K562 (cell line): ENCODE data around the gene IRF2BP2.

Experiments
- CBX8 ChIP-seq: fragments of 200-600 bp; sonication (generic); IDR thresholded peaks from 2 replicates; pipeline ENCODE4 v1.6.1; 2012; ENCODE audit warnings: borderline replicate concordance, mixed run types, low read depth, mild to moderate bottlenecking, moderate library complexity, mixed read lengths, low read length, control low read depth, inconsistent platforms; ENCODE audit not compliant: poor library complexity, severe bottlenecking; ENCODE audit errors: extremely low read depth
- CTCF ChIP-seq, 3 experiments: IDR thresholded peaks in 2 of 3; conservative IDR thresholded peaks in 1 of 3; 2 replicates each; pipeline ENCODE4 v1.5.1; 2011 to 2012; ENCODE audit warnings: low read length in 3 of 3, mild to moderate bottlenecking in 3 of 3, control low read depth in 2 of 3, improper control_type of control experiment in 1 of 3, inconsistent platforms in 1 of 3, low read depth in 1 of 3, mixed read lengths in 1 of 3, moderate library complexity in 1 of 3; ENCODE audit not compliant: insufficient read depth in 2 of 3
- HOXB6 ChIP-seq: fragments of 250-450 bp; sonication (Bioruptor Pico); IDR thresholded peaks from 2 replicates; pipeline ENCODE4 v1.5.1; 2022; ENCODE audit warnings: mild to moderate bottlenecking, borderline replicate concordance
- PKNOX1 ChIP-seq: fragments of 450-650 bp; IDR thresholded peaks from 2 replicates; pipeline ENCODE4 v1.6.1; 2016
- RCOR1 ChIP-seq, 2 experiments: IDR thresholded peaks; 2 replicates each; pipeline ENCODE4 v1.6.1; 2012; ENCODE audit warnings: low read depth in 2 of 2, low read length in 2 of 2, borderline replicate concordance in 1 of 2, improper control_type of control experiment in 1 of 2
- SMC3 ChIP-seq: conservative IDR thresholded peaks from 2 replicates; pipeline ENCODE4 v1.6.1; 2011; ENCODE audit warnings: low read depth, low read length, improper control_type of control experiment; ENCODE audit not compliant: insufficient read depth
- SRF ChIP-seq, 2 experiments: fragments of 250-450, 450-650 bp in 1 of 2; sonication (Bioruptor Pico) in 1 of 2; sonication (generic) in 1 of 2; formaldehyde crosslinking; IDR thresholded peaks; 2 replicates each; pipeline versions ENCODE4 v1.5.0 to v1.5.1; 2020 to 2022; ENCODE audit warnings: mild to moderate bottlenecking in 1 of 2, missing genetic modification reagents in 1 of 2
- ZBTB11 ChIP-seq, 3 experiments: fragments of 200-800 bp in 1 of 3; fragments of 250-450 bp in 1 of 3; fragments of 450-650 bp in 1 of 3; sonication (Bioruptor Pico) in 1 of 3; sonication (Bioruptor generic) in 1 of 3; formaldehyde crosslinking in 1 of 3; IDR thresholded peaks; 2 replicates each; pipeline versions ENCODE4 v1.6.1 to v1.8.0; 2016 to 2022; ENCODE audit warnings: mild to moderate bottlenecking in 2 of 3, missing genetic modification characterization in 2 of 3, missing compliant biosample characterization in 1 of 3, moderate library complexity in 1 of 3
- ZNF12 ChIP-seq: sonication (generic); formaldehyde crosslinking; IDR thresholded peaks from 2 replicates; pipeline ENCODE4 v1.4.0; 2020; ENCODE audit warnings: mild to moderate bottlenecking, missing genetic modification reagents

DNA sequence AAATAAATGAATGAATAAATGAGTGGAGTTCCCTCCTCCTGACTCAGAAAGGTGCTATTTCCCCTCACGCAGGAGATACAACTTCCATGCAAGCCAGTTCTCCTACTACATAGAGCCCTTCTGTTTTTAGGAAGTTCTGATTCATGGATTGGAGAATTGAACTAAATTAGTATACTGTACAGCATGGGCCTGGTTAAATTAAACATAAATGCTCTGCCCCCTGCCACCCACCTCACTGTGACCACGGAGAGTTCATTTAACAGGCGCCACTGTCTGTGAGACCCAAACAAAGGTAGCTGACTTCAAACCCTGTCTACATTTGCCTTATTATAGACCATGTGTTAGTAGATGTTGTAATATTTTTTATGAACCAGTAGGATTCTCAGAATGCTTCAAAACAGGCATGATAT is 9.1 kb upstream of the IRF2BP2 start:
- no peak for TF ChIP-seq ZNF12 (CRISPR knock-in tag)
- TF ChIP-seq CBX8: no peak
- TF ChIP-seq RCOR1 (IDR thresholded peaks at IDR 0.05; ENCODE audit: borderline replicate concordance in 1 of 2, low read depth in 2 of 2, low read length in 2 of 2): no peak
- no peak for TF ChIP-seq SMC3
- no peak for TF ChIP-seq ZBTB11 (CRISPR knock-in tag; IDR thresholded peaks at IDR 0.05)
- TF ChIP-seq HOXB6 (CRISPR knock-in tag): no peak
- no peak for TF ChIP-seq SRF (CRISPR knock-in tag; IDR thresholded peaks at IDR 0.05)
- no peak for TF ChIP-seq PKNOX1
- no peak for TF ChIP-seq CTCF (IDR thresholded peaks at IDR 0.05 in 2 of 3, conservative IDR thresholded peaks at IDR 0.05 in 1 of 3; ENCODE audit: insufficient read depth in 2 of 3, low read depth in 1 of 3, low read length in 3 of 3)
